ENCODE measurements around the gene PRDX3.

Gene PRDX3

DNA sequence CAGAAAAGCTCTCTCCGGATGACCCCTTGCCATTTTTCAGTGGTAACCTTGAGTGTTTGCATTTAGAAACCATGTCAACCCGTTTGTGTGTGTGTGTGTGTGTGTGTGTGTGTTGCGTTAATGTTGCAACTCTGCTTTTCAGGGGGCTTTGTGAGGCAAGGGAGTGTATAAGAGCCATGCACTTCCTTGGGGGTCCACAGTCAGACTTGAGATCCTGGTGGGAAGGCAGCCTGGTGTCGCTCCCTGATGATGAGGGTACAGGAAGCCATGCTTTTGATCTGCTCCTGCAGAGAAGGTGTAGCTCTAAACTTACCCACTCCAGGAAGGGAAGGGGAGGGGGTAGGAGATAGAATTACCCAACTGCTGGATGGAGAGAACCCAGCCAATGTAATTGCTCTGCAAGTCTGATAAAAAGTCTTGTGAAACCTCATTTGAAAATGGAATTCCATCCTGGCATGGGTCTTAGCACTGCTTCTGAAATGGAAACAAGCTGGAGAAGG is 39.4 kb upstream of the PRDX3 start:
- no peaks in the 10 kb centered on the region for H3K4me1 ChIP-seq (ENCODE audit: control insufficient read depth, insufficient read depth, low read depth, low read length)
- H3K79me1 ChIP-seq (replicated peaks; ENCODE audit: low read length, poor library complexity, severe bottlenecking): peaks cover 19% of the 10 kb centered on the region
- peak overlapping the region in 1 of 2 experiments; percentile 32 for H3K4ac ChIP-seq (ENCODE audit: low read depth in 1 of 2, low read length in 2 of 2)
- no peak overlapping the region for H4K91ac ChIP-seq (ENCODE audit: low read length)
- 89% methylated on average over 4 of the region's 4 CpGs for WGBS
- H3K27ac ChIP-seq (ENCODE audit: low read length, poor library complexity, severe bottlenecking): no peak overlapping the region
- no peak overlapping the region for H2BK15ac ChIP-seq (ENCODE audit: low read depth, poor library complexity, severe bottlenecking)
- H3K23ac ChIP-seq (ENCODE audit: low read length in 2 of 2): no peak overlapping the region
- H3K9me3 ChIP-seq (ENCODE audit: control insufficient read depth, low read length): no peaks in the 10 kb centered on the region
- no peaks in the 10 kb centered on the region for H3K36me3 ChIP-seq (ENCODE audit: control insufficient read depth in 1 of 2, insufficient read depth in 2 of 2, low read depth in 1 of 2, low read length in 2 of 2)
- peak; percentile 65 for DNase-seq
- H2AFZ ChIP-seq (ENCODE audit: low read depth, low read length): no peak overlapping the region
- H3K9ac ChIP-seq (ENCODE audit: low read length): no peak overlapping the region
- H3K14ac ChIP-seq (ENCODE audit: low read length in 2 of 2): no peak overlapping the region
- no peak overlapping the region for H2BK12ac ChIP-seq (ENCODE audit: low read length in 2 of 2)
- no peak overlapping the region for H3K18ac ChIP-seq (ENCODE audit: low read depth in 1 of 2, low read length in 2 of 2)
- H3K27me3 ChIP-seq (ENCODE audit: control insufficient read depth in 1 of 2, insufficient read depth in 1 of 2, low read length in 2 of 2): no peaks in the 10 kb centered on the region
- no peak overlapping the region for H2BK5ac ChIP-seq (ENCODE audit: low read depth, low read length, poor library complexity, severe bottlenecking)
- H4K8ac ChIP-seq (ENCODE audit: low read length): no peak overlapping the region
- no peak overlapping the region for H2BK120ac ChIP-seq (ENCODE audit: low read depth, low read length)
- no peak overlapping the region for H3K4me2 ChIP-seq (ENCODE audit: low read length, poor library complexity, severe bottlenecking)
- no peak overlapping the region for H3K4me3 ChIP-seq (ENCODE audit: insufficient read depth in 1 of 2, low read depth in 1 of 2, low read length in 2 of 2)
- H2AK5ac ChIP-seq (ENCODE audit: low read length, severe bottlenecking): no peak overlapping the region

DNA sequence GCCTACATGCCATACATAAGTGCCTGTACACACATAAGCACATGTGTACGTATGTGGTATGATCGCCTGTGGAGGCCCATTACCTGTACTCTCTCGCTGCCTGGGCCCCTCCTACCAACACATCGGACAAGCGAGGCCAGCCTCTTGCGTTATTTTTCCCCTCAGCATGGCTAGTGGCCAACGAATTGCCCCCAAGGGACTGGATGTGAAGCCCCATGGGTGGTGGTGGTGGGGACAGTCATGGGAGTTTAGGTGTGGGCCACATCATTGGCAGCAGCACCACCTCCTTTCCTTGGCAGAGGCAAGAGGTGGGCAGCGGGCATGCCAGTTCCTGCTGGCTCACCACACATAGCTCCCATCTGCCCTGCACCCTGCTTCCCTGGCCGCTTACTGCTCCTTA is 38.8 kb upstream of the PRDX3 start:
- peak overlapping the region; percentile 9 for H4K8ac ChIP-seq (ENCODE audit: low read length)
- peaks cover 23% of the 10 kb centered on the region for H3K79me1 ChIP-seq (replicated peaks; ENCODE audit: low read length, poor library complexity, severe bottlenecking)
- no peak overlapping the region for H3K9ac ChIP-seq (ENCODE audit: low read length)
- peak overlapping the region in 1 of 2 experiments; percentile 88 for H3K18ac ChIP-seq (ENCODE audit: low read depth in 1 of 2, low read length in 2 of 2)
- H3K36me3 ChIP-seq (ENCODE audit: control insufficient read depth in 1 of 2, insufficient read depth in 2 of 2, low read depth in 1 of 2, low read length in 2 of 2): peaks cover 0 to 2% of the 10 kb centered on the region in 2 experiments
- no peak overlapping the region for H2AFZ ChIP-seq (ENCODE audit: low read depth, low read length)
- H3K9me3 ChIP-seq (ENCODE audit: control insufficient read depth, low read length): no peaks in the 10 kb centered on the region
- H3K4me3 ChIP-seq (ENCODE audit: insufficient read depth in 1 of 2, low read depth in 1 of 2, low read length in 2 of 2): no peak overlapping the region
- H3K27me3 ChIP-seq (ENCODE audit: control insufficient read depth in 1 of 2, insufficient read depth in 1 of 2, low read length in 2 of 2): no peaks in the 10 kb centered on the region
- no peak for DNase-seq
- no peak overlapping the region for H3K23ac ChIP-seq (ENCODE audit: low read length in 2 of 2)
- no peaks in the 10 kb centered on the region for H3K4me1 ChIP-seq (ENCODE audit: control insufficient read depth, insufficient read depth, low read depth, low read length)
- H3K4ac ChIP-seq (ENCODE audit: low read depth in 1 of 2, low read length in 2 of 2): peak overlapping the region; percentile 17 to 48
- H2BK120ac ChIP-seq (ENCODE audit: low read depth, low read length): no peak overlapping the region
- H3K27ac ChIP-seq (ENCODE audit: low read length, poor library complexity, severe bottlenecking): no peak overlapping the region
- H3K14ac ChIP-seq (ENCODE audit: low read length in 2 of 2): no peak overlapping the region
- WGBS: 97% methylated on average over 8 of the region's 9 CpGs
- no peak overlapping the region for H3K4me2 ChIP-seq (ENCODE audit: low read length, poor library complexity, severe bottlenecking)
- H2BK5ac ChIP-seq (ENCODE audit: low read depth, low read length, poor library complexity, severe bottlenecking): no peak overlapping the region
- H2AK5ac ChIP-seq (ENCODE audit: low read length, severe bottlenecking): no peak overlapping the region
- H2BK12ac ChIP-seq (ENCODE audit: low read length in 2 of 2): peak overlapping the region in 1 of 2 experiments; percentile 8
- H2BK15ac ChIP-seq (ENCODE audit: low read depth, poor library complexity, severe bottlenecking): no peak overlapping the region
- peak overlapping the region; percentile 21 for H4K91ac ChIP-seq (ENCODE audit: low read length)

DNA sequence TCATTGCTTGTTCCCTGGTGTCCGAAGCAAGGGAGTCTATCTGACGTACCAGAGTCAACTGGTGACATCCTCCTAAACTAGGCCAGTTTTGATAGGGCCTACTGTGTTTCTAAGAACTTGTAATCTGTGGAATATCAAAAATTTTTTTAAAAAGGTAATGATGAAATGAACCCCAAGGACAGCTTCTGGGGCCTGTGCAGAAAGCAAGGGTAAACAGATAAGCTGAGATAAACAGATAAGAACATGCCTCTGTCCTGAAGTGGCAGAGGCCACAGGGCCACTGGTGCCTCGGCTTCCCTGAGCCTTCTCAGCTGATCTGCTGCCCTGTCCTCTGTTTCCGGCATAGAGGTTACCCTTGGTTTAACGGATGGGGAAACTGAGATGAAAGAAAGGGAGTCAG is 37.5 kb upstream of the PRDX3 start:
- H3K36me3 ChIP-seq (ENCODE audit: control insufficient read depth in 1 of 2, insufficient read depth in 2 of 2, low read depth in 1 of 2, low read length in 2 of 2): peaks cover 0 to 2% of the 10 kb centered on the region in 2 experiments
- WGBS: 91% methylated on average over 5 of the region's 5 CpGs
- H3K9me3 ChIP-seq (ENCODE audit: control insufficient read depth, low read length): no peaks in the 10 kb centered on the region
- no peak overlapping the region for H4K91ac ChIP-seq (ENCODE audit: low read length)
- peak overlapping the region in 1 of 2 experiments; percentile 49 for H3K18ac ChIP-seq (ENCODE audit: low read depth in 1 of 2, low read length in 2 of 2)
- H2BK120ac ChIP-seq (ENCODE audit: low read depth, low read length): no peak overlapping the region
- H3K9ac ChIP-seq (ENCODE audit: low read length): no peak overlapping the region
- no peak overlapping the region for H2BK12ac ChIP-seq (ENCODE audit: low read length in 2 of 2)
- DNase-seq: no peak
- no peak overlapping the region for H3K4ac ChIP-seq (ENCODE audit: low read depth in 1 of 2, low read length in 2 of 2)
- H3K4me1 ChIP-seq (ENCODE audit: control insufficient read depth, insufficient read depth, low read depth, low read length): peaks cover 2% of the 10 kb centered on the region
- H2AFZ ChIP-seq (ENCODE audit: low read depth, low read length): no peak overlapping the region
- no peaks in the 10 kb centered on the region for H3K27me3 ChIP-seq (ENCODE audit: control insufficient read depth in 1 of 2, insufficient read depth in 1 of 2, low read length in 2 of 2)
- no peak overlapping the region for H3K14ac ChIP-seq (ENCODE audit: low read length in 2 of 2)
- no peak overlapping the region for H3K4me3 ChIP-seq (ENCODE audit: insufficient read depth in 1 of 2, low read depth in 1 of 2, low read length in 2 of 2)
- no peak overlapping the region for H3K4me2 ChIP-seq (ENCODE audit: low read length, poor library complexity, severe bottlenecking)
- no peak overlapping the region for H2BK5ac ChIP-seq (ENCODE audit: low read depth, low read length, poor library complexity, severe bottlenecking)
- H2AK5ac ChIP-seq (ENCODE audit: low read length, severe bottlenecking): no peak overlapping the region
- no peak overlapping the region for H3K27ac ChIP-seq (ENCODE audit: low read length, poor library complexity, severe bottlenecking)
- no peak overlapping the region for H4K8ac ChIP-seq (ENCODE audit: low read length)
- no peak overlapping the region for H2BK15ac ChIP-seq (ENCODE audit: low read depth, poor library complexity, severe bottlenecking)
- peaks cover 19% of the 10 kb centered on the region for H3K79me1 ChIP-seq (replicated peaks; ENCODE audit: low read length, poor library complexity, severe bottlenecking)
- no peak overlapping the region for H3K23ac ChIP-seq (ENCODE audit: low read length in 2 of 2)

DNA sequence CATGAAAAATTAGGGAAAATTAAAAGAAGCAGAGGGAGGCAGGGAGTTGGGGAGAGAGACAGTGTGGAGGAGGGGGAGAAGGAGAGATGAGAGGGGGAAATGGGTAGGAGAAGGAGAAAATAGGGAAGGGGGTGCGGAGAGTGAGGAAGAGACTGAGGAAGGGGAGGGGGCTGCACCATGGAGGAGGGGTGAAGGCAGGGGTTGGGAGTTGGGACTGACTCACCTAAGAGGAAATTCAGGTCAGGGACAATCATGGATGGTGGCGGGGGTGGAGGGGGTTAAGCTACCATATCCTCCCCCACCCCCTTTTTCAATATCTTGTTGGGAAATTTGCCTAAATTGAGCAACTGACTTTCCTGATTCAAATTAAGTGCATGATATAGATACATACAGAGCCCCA is 36.8 kb upstream of the PRDX3 start:
- H2BK5ac ChIP-seq (ENCODE audit: low read depth, low read length, poor library complexity, severe bottlenecking): no peak overlapping the region
- H3K18ac ChIP-seq (ENCODE audit: low read depth in 1 of 2, low read length in 2 of 2): no peak overlapping the region
- H3K27ac ChIP-seq (ENCODE audit: low read length, poor library complexity, severe bottlenecking): no peak overlapping the region
- no peak overlapping the region for H2AK5ac ChIP-seq (ENCODE audit: low read length, severe bottlenecking)
- H2BK120ac ChIP-seq (ENCODE audit: low read depth, low read length): no peak overlapping the region
- DNase-seq: no peak
- H4K91ac ChIP-seq (ENCODE audit: low read length): no peak overlapping the region
- H3K14ac ChIP-seq (ENCODE audit: low read length in 2 of 2): no peak overlapping the region
- no peak overlapping the region for H2AFZ ChIP-seq (ENCODE audit: low read depth, low read length)
- WGBS: no CpG with 5 or more reads among the region's 2 CpGs
- peaks cover 0 to 2% of the 10 kb centered on the region in 2 experiments for H3K36me3 ChIP-seq (ENCODE audit: control insufficient read depth in 1 of 2, insufficient read depth in 2 of 2, low read depth in 1 of 2, low read length in 2 of 2)
- peaks cover 2% of the 10 kb centered on the region for H3K4me1 ChIP-seq (ENCODE audit: control insufficient read depth, insufficient read depth, low read depth, low read length)
- no peak overlapping the region for H3K4ac ChIP-seq (ENCODE audit: low read depth in 1 of 2, low read length in 2 of 2)
- no peak overlapping the region for H3K23ac ChIP-seq (ENCODE audit: low read length in 2 of 2)
- H3K79me1 ChIP-seq (replicated peaks; ENCODE audit: low read length, poor library complexity, severe bottlenecking): peaks cover 19% of the 10 kb centered on the region
- H3K9ac ChIP-seq (ENCODE audit: low read length): no peak overlapping the region
- no peak overlapping the region for H4K8ac ChIP-seq (ENCODE audit: low read length)
- H2BK15ac ChIP-seq (ENCODE audit: low read depth, poor library complexity, severe bottlenecking): no peak overlapping the region
- no peak overlapping the region for H3K4me3 ChIP-seq (ENCODE audit: insufficient read depth in 1 of 2, low read depth in 1 of 2, low read length in 2 of 2)
- no peak overlapping the region for H3K4me2 ChIP-seq (ENCODE audit: low read length, poor library complexity, severe bottlenecking)
- H2BK12ac ChIP-seq (ENCODE audit: low read length in 2 of 2): no peak overlapping the region
- no peaks in the 10 kb centered on the region for H3K9me3 ChIP-seq (ENCODE audit: control insufficient read depth, low read length)
- H3K27me3 ChIP-seq (ENCODE audit: control insufficient read depth in 1 of 2, insufficient read depth in 1 of 2, low read length in 2 of 2): no peaks in the 10 kb centered on the region
